ENCODE data around the gene RAB5B. TPM values are rescaled to one million over a fixed set of nuclear protein-coding genes. Genes with fewer than 3 reads are reported as not detected.

The RAB5B gene
- total RNA-seq, 1 donor from 2014 or later = 83.8 TPM

GRCh38 chr12:55991110-55991509, 17.2 kb downstream of the RAB5B start:
- DNase-seq (no peak), ATAC-seq (ENCODE audit: low read depth) (no peak)
- H3K4me1 Mint-ChIP-seq = peaks cover 4% of the 10 kb centered on the region
- ChIA-PET CTCF (interaction anchor here (0.8 to 1.8 kb wide), 2 partner anchors 50 to 88 kb away, joined by 3 to 5 read pairs; partner anchors contain the start of gene ERBB3), POLR2A (interaction anchor here (2.4 kb wide), 1 partner anchor 17 kb away, joined by 7 read pairs; the partner anchor contains the start of gene RAB5B)
- H3K4me3 Mint-ChIP-seq = no peak overlapping the region
- no peaks in the 10 kb centered on the region for H3K9me3 Mint-ChIP-seq
- no peak for TF ChIP-seq CTCF (IDR thresholded peaks at IDR 0.05)
- peak overlapping the region; percentile 11 for H3K27ac Mint-ChIP-seq
- no peaks in the 10 kb centered on the region for H3K27me3 Mint-ChIP-seq
- intact Hi-C loops (cut with micrococcal nuclease) = no loop called here
- peaks cover 76% of the 10 kb centered on the region for H3K36me3 Mint-ChIP-seq (ENCODE audit: low read depth)

- Mint-ChIP-seq H3K27me3 (no peaks in the 10 kb centered on the region), H3K4me3 (no peak overlapping the region), H3K36me3 (ENCODE audit: low read depth) (peaks cover 60% of the 10 kb centered on the region), H3K27ac (no peak overlapping the region), H3K9me3 (no peaks in the 10 kb centered on the region), H3K4me1 (peaks cover 21% of the 10 kb centered on the region)
- no peak for ATAC-seq (ENCODE audit: low read depth)
- ChIA-PET POLR2A (no interaction called here), CTCF (no interaction called here)
- no peak for TF ChIP-seq CTCF (IDR thresholded peaks at IDR 0.05)
- intact Hi-C loops (cut with micrococcal nuclease) = no loop called here
- no peak for DNase-seq
Measured at GRCh38 chr12:55993230-55993853, 19.5 kb downstream of the RAB5B start.

GRCh38 chr12:55995366-55995765, 21.5 kb downstream of the RAB5B start:
- TF ChIP-seq CTCF (IDR thresholded peaks at IDR 0.05) = no peak
- POLR2A ChIA-PET = interaction anchor here (1.0 to 3.3 kb wide), 4 partner anchors 12 to 257 kb away, joined by 3 to 18 read pairs (median 10); partner anchors contain the start of genes RAB5B and ZC3H10
- intact Hi-C loops (cut with micrococcal nuclease) = no loop called here
- CTCF ChIA-PET = interaction anchor here (0.8 to 3.3 kb wide), 23 partner anchors 10 to 256 kb away, joined by 3 to 26 read pairs (median 4); partner anchors contain the start of genes PA2G4, RAB5B, RPL41 and SMARCC2
- ATAC-seq (ENCODE audit: low read depth) (no peak), DNase-seq (no peak)
- peaks cover 21% of the 10 kb centered on the region for H3K4me1 Mint-ChIP-seq
- no peak overlapping the region for H3K27ac Mint-ChIP-seq
- no peaks in the 10 kb centered on the region for H3K9me3 Mint-ChIP-seq
- H3K4me3 Mint-ChIP-seq = no peak overlapping the region
- H3K27me3 Mint-ChIP-seq = no peaks in the 10 kb centered on the region
- peaks cover 42% of the 10 kb centered on the region for H3K36me3 Mint-ChIP-seq (ENCODE audit: low read depth)

- Mint-ChIP-seq H3K4me3 (peak overlapping the region; percentile 78), H3K27me3 (no peaks in the 10 kb centered on the region), H3K36me3 (ENCODE audit: low read depth) (peaks cover 33% of the 10 kb centered on the region), H3K4me1 (peaks cover 21% of the 10 kb centered on the region), H3K27ac (peak overlapping the region; percentile 18), H3K9me3 (no peaks in the 10 kb centered on the region)
- ATAC-seq (ENCODE audit: low read depth) (peak; percentile 61), DNase-seq (no peak)
- TF ChIP-seq CTCF (IDR thresholded peaks at IDR 0.05) = no peak
- intact Hi-C loops (cut with micrococcal nuclease) = loop anchor here (1.0 to 2.0 kb wide), 5 partner anchors 33 to 193 kb away; partner anchors contain the start of genes PA2G4, RPS26, SMARCC2 and ZC3H10
- ChIA-PET CTCF (interaction anchor here (0.8 to 3.3 kb wide), 24 partner anchors 10 to 257 kb away, joined by 3 to 26 read pairs (median 4); partner anchors contain the start of genes PA2G4, RAB5B, RPL41 and SMARCC2), POLR2A (interaction anchor here (0.6 to 3.3 kb wide), 10 partner anchors 11 to 381 kb away, joined by 3 to 18 read pairs (median 5); partner anchors contain the start of genes ITGA7, PA2G4, RAB5B and SMARCC2)
Measured at GRCh38 chr12:55996201-55996714, 22.4 kb downstream of the RAB5B start.

All from activated B cell treated with CpG ODN at 0.5 μM for 24 hours (primary cell).